GM21381 (cell line): ENCODE results near the gene TMEM229B.

Source experiments
- ATAC-seq: cut with Tn5 transposase; IDR thresholded peaks from one replicate; pipeline ENCODE4 v1.9.1; 2021; ENCODE audit warnings: mild to moderate bottlenecking, moderate library complexity; ENCODE audit not compliant: unreplicated experiment

The TMEM229B gene

DNA sequence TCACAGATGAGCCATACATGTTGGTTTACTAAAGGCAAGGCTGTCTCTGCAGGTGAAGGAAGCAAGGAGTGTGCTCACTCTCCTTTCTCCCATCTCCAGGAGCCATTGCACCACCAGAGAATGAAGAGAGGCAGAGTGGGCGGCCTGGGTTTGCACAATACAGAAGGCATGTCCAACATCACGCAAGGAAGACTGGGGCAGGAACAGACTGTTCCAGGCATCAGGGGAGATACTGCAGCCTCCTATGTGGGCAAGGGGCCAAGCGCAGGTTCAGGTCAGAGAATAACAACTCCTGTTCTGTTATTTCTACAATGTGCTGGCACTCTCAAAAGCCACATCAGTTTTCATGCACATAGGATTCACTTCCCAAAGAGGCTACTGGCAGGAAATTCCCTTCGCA is 1.7 kb upstream of the TMEM229B start:
- ATAC-seq = no peak

DNA sequence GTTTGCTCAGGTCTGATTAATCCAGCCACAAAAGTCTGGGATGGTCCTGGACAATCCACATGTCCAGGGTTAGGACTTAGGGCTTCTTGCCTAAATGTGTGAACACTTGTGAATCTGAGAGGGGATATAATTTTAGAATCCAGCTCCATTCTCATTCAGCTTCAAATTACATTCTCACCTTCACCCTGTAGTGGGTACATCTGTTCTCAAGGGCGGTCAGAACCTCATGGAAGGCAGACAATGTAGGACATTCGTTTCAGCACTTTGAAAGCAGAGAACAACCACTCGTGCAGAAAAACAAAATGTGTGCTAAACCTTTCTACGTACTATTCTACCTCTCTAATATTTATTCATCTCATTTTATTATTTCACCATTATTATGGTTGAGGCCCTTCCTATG is 1.2 kb downstream of the TMEM229B start:
- no peak for ATAC-seq

DNA sequence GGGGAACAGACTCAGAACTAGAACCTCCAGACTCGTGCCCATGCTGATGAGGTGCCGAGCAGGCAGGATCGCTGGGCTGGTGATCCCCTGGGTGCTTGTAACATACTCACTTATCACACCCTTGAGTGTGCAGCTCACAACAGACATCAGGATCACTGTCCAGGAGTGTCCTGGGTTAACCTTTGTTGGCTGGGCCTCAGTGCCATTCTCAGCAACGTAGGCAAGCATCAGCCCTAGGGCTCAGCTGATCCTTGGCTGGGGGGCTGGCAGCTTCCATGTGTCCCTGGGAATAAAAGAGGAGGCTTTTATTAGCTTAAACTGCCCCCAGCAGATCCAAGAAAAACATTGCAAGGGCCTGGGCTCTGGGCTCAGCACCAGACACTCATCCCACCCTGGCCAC is 1.6 kb downstream of the TMEM229B start:
- ATAC-seq = no peak

DNA sequence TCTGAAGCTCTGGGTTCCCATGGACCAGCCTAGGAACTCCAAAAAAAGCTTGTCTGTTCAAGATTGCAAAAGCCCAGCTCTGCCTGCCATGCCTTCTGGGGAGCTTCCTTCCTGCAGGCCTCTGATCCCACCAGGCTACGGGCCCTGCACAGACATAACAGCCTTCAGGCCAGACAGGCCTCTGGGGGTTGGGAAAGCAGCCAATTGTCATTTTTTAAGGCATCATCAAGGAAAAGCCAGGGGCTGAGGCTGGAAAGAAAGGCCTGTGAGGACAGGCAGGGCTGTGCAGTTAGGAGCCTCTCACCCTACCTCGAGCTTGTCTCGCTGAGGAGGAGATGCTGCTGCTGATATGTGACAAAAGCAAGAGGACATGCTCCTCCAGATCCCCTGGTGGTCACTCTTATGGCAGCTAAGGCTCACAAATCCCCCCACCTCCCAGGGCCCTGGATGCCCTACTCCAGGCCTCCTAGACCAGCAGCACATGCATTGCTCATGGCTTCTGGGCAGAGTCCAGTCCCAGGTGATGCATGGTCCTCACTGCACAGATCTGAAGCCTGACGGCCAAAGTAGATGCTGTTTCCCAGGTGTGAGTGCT is 2.9 kb downstream of the TMEM229B start:
- no peak for ATAC-seq

DNA sequence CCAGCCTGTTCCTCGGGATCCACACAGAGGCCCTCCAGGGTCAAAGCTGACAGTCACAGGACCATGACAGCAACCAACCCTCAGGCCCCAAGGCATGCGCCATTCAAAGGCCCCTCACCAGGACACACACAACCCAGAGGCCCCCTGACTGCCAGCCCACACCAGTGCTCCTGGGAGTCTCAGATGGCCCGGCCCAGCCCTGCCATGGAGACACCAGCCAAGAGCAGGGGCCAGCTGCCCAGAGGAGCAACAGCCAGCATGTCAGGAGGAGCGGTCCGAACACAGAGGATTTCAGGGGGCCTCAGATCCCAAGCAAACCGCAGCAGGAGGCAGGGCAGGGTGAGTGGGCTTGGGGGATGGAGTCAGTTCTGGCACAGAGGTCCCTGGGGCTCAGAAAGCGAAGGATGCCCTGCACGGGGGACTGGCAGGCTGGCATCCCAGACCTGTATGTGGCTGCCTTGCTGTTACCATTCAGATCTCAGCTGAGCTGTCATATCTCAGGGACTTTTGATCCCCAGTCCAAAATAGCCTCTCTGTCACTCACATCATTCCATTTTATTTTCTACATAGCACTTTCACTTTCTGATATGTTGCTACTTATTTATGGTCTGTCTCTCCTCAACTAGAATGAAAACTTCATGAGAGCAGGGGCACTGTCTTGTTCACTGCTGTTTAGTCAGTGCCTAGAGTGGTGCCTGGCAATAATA is 4.8 kb downstream of the TMEM229B start:
- no peak for ATAC-seq

DNA sequence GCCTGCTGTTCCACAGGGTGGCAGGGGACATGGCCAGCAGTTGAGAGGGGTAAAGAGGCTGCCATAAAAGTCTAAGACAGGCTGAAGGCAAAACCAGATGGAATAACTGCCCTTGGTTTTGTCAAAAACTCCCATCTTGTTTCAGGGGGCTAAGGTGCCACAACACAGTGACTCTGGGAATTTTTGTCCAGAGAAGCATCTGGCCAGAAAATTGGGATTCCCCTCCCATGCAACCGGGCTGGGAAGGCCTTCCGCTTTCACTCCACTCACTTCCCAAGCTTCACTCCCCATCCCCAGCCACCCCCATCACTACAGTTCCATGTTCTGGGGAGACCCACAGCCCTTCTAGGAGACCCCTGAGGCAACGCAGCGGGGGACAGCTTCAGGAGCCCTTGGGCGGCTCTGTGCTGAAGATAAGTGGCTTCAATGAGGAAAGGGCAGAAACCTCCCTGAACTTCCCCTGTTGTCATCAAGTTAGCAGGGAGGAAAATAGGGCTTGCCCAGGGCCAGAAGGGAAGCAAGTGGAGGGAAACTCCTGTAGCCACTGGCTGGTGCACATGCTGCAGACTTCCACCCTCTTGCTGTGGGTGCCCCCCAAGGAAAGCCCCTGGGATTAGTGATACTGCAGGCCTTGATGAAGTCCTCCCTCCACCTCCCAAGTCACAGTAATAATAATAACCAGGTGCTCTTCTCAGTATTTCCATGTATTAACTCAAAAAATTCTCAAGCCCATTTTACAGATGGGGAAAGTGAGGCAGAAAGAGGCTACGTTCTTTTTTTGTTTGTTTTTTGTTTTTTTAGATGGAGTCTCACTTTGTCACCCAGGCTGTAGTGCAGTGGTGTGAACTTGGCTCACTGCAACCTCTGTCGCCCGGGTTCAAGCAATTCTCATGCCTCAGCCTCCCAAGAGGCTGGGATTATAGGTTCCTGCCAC is 6.0 kb downstream of the TMEM229B start:
- no peak for ATAC-seq

DNA sequence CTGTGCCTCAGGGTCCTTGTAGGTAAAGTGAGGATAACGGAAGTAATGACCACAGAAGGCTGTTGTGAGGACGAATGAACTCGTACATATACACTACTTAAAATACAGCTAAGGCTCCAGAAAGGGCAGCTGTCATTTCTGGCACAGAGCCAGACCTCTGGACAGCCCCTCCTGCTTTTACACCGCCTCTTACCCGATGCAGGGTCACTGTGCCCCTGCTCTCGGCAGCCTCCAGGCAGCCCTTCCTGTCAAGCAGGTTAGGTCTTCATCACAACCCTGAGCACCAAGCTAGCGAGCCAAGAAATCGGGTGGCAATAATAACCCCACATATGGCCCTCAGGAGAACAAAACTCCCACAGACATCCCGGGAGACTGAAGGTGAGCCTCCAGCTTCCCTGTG is 8.5 kb downstream of the TMEM229B start:
- no peak for ATAC-seq

DNA sequence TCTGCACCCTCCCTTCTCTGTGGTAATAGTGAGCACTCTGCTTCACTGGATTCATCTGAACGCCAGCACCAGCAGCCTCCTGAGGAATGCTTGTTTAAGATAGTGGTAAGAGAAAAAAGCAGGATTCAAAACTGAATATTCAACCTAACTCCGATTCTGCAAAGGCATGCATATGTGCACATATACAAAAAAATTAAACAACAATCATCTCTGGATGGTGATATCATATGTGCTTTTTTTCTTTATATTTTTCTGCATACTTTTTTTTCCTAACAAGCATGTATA is 9.8 kb downstream of the TMEM229B start:
- no peak for ATAC-seq

DNA sequence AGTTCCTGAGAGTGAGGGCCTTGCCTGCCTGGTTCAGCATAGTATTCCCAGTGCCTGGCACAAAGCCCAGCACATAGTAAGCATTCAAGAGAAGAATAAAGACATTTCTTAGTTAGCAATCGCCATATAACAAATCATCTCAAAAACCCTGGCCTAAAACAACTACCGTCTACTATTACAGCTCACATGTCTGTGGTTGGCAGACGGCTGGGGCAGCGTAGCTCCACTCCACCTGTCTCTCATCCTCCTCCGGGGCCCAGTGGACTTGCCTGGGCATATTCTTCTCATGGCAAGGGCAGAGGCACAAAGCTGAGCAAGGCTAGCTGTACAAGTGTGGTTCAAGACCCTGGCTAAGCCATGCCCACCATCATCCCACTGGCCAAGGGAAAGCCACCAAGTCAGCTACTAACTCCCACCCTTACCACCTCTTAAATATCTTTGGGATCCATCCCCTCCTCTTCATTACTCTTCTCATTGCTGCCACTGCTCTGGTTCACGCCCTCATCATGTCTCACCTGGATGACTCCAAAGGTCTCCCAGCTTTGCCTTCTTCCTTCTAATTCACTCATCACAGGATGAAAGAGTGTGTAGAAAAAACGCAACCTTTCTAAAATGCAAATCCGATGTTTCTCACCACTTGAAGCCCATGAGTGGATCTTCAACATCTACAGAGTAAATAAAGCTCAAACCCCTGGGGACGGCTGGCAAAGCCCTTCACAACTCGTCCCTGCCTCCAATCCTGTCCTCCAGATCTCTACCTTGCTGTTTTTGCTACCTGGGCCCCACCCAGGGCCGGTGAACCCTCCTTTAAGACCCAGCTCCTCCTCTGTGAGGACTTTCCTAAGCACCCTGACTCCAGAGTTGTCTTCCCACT is 10.4 kb downstream of the TMEM229B start:
- no peak for ATAC-seq

DNA sequence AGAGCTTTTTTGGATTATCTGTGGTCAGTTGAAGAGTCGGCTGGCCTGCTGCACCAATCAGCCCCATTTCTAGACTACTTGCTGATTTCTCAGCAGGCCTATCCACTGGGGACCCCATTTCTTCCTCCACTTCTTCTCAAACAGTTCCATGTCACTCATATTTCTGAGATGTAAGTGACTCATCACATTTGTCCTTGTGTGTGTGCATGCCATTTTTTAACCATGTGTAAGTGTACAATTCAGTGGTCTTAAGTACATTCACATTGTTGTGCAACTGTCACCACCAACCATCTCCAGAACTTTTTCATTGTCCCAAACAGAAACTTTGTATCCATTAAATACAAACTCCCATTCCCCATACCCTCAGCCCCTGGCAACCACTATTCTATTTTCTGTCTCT is 14.2 kb downstream of the TMEM229B start:
- no peak for ATAC-seq

DNA sequence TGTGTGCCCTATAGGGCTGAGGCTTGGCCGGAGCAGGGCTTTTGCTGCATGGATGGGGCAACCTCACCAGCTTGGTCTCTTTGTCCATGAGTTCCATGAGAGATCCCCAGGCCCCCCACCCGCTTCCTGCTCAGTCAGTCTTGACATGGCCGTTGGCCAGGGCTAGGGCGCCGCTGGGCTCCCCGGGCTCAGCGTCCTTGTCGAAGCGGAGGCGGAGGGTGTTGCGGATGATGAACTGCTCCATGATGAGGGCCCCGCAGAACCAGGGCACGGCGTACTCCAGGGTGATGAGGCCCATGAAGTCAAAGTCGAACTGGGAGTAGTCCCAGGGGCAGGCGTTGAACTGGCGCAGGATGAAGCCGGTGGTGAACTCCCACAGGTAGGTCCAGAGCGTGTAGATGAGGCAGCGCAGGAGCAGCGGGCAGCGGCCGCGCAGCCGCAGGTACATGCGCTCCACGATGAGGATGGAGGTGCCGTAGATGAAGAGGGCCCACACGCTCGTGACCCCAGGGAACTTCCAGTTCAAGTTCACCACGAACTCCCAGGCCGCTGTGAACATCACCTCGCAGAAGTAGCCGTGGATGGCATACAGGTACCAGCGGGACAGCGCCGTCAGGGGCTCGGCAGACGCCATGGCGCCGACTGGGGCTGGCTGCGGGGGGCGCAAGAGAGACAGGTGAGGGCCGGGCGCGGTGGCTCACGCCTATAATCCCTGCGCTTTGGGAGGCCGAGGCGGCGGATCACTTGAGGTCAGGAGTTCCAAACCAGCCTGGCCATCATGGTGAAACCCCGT is 15.0 kb downstream of the TMEM229B start:
- ATAC-seq = no peak

DNA sequence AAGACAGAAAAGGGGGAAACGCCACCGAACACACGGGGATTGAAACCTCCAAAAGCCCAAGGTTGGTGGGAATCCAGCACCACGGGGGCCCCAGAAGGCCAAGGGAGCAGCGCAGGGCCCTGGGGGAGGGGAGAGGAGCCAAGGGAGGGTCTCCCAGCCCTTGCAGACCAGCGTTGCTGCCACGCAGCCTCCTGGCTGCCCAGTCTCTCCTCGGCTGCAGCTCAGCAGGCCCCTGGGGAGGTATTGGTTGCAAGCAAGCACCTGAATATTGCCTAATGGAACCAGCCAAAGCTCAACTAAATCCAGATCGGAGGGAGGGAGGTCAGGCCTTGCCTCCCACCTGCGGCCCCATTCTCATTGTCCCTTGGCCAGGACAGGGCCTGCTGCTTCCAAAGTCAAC is 15.8 kb downstream of the TMEM229B start:
- ATAC-seq = no peak

DNA sequence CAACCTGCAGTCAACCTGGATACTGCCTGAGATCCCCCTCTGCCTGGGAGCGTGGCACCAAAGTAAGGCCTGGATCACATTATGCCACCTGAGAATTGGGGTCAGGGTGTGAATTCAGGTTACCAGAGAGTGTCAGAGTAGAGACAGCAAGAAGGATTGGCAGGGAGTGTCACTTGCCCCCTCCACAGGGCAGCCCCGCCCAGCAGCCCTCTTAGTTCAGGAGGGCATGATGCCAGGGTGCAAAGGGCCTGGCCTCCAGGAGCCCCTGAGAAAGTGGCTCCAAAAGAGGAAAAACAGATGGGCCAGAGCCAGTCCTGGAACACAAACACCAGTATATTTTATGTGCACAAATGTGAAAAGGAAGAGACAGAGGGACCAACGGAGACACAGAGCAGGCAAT is 18.6 kb downstream of the TMEM229B start:
- no peak for ATAC-seq

DNA sequence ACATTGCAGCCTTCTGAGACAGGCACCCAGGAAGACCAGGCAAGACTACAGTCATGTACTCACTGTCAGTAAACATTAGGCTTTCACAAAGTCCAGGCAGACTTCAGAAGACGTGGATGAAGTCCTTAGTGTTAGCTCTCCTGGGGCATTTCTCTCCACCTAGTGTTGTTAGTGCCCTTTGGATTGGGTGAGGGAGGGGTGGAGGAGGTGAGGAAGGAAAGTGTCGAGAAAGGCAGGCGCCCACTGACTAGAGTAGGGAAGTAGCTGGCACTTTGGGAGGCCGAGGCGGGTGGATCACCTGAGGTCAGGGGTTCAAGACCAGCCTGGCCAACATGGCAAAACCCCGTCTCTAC is 20.2 kb downstream of the TMEM229B start:
- ATAC-seq = no peak

DNA sequence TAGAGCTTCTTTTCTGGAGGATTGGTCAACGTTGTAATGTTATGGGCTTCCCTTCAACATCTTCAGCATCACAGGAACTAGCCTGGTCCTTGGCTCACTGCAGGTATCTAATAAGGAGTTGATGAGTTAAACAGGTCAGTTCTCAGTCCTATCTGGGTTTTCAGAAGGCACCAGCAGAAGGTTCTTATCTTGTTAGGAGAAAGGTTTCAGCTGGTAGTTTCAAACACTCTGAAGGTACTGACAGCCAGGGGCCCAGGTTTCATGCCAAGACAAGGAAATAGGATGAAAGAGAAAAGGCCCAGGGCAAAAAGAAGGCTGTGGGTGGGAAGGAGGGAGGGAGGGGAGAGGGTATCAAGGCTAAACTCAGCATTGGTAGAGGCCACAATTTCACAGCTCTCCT is 21.4 kb downstream of the TMEM229B start:
- ATAC-seq = no peak

DNA sequence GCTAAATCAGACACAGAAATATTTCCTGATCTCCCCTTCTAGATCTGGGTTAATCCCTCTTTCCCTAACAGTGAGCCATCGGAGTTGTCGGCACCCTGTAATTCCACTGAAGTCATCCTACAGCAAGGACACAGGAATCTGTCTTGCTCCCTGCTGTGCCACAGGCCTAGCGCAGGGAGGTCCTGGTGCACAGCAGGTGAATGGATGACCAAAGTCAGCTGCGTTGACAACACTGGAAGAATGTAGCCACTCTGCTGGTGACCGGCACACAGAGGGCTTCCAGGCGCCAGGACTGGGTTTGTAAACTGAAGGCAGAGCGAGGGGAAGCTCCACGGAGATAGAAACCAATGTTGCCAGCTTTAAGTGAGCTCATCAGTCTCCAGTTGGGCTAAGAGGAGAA is 23.6 kb downstream of the TMEM229B start:
- ATAC-seq = no peak

DNA sequence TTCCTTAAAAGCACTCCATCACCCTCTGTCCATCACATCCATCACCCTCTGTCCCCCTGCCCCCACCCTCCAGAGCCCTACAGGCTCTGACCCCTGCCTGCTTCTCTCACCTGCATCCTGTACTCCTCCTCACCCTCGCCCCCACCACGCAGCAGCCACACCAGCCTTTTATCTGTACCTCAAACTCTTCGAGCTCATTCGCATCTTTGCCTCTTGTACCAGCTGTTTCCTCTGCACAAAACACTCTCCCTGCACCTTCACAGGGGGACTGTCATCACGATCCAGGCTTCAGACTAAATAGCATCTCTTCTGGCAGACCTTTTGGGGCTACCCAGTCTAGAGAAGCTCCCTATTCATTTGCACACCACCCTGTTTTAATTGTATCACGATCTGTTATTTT is 24.1 kb downstream of the TMEM229B start:
- ATAC-seq = no peak

DNA sequence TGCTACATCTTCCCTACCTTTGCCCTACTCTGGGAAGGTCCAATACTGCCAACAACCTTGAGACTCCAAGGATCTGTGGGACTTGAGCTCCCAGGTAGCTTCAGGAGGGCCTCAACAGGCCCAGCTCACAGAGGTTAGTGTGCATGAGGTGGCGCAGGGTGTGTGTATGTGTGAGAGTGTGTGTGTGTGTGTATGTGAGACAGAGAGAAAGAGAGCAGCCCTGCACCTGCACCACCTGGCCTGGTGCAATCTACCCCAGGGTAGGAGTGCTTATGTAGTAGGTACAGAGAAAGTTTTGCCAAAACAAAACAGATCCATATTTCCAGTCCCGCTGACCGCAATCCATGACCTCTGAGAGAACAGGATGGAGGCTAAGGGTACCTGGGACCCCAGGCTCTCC is 24.6 kb downstream of the TMEM229B start:
- ATAC-seq = no peak

DNA sequence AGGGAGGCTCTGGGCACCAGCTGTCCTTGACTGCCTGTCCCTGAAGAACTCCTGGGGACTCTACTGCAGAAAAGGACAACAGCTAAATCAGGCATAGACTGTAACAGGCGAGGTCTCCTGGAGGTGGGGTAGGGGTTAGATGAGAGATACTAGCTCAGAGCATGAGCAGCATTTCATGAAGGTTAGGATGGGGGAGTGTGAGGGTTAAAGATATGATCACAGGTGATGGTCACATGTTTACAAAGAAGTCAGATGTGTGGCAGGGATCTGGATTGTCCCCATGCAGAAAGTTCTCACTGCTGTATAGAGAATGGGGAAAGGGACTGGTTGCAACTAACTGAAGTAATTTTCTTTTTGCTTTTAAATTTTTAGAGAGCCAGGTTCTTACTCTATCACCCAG is 26.5 kb downstream of the TMEM229B start:
- no peak for ATAC-seq

DNA sequence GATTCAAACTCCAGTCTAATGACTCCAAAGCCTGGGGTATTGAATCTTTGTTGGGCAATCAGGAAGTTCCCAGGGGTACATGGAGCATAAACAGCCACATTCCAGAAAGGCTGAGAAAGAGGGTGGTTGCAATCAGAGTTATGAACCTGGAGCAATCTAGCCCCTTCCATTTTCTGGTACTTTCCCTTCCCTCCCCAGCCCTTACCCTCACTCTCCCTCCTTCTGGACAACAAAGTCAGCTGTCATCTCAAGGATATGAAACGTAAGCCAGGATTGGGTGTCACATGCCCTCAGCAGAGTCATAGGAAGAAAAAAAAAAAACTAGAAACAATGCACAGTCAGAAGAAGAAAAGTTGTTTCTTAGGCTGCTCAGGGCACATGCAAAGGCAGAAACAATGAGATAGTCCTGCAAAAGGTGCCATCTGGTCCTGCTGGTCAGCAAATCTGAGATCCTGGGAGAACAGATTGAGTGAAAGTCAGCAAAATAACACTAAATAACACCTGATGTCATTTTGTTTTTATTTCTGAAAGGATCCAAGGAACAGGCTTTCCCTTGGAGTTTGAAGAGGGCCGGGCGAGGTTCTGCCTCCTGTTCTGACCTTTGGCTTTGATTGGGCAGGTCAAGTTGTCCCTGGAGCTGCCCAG is 27.1 kb downstream of the TMEM229B start:
- no peak for ATAC-seq
